ENCODE results near the gene FAM98B. TPM values are rescaled to one million over a fixed set of nuclear protein-coding genes. Genes with fewer than 3 reads are reported as not detected.

Gene FAM98B
- polyA plus RNA-seq, 1 donor (not counting 4 experiments of a cell fraction or from before 2014, with no cell fraction given), result 22.2 TPM

DNA sequence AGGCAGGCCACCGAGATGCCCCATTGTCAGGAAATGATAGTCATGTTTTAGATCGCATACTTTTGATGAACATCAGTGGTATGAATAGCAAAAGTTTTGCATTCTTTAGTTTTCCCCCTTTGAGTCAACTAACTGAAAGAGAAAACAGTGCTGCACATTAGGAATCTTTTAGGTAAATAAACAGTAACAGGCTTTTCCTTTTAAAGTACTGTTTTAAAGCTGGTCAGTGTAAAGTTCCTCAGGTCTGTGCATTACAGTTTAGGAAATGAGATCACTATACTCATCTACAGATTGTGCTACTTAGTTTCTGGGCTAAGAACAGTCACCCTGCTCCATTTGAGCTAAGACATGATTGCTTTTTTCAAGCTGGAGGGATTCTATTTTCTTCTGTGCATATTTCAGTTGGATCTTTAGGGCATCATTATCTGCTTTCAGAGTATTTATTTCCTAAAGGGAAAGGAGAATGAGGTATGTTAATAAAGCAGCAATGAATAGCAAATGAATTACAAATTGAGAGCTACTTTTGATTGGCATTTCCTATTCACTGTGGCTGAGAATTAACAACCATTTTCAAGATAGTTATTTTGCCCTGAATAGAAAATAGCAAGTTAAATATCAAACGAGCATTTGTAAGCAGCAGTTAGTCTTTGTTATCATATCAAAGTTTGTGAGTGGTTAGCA is 36.5 kb downstream of the FAM98B start:
- Histone ChIP-seq H3K27ac (ENCODE audit: control insufficient read depth, insufficient read depth, low read length) (no peak overlapping the region), H2AFZ (ENCODE audit: control insufficient read depth, low read length) (no peak overlapping the region), H3K9me1 (ENCODE audit: control insufficient read depth, extremely low read depth, insufficient read depth, low read length) (no peaks in the 10 kb centered on the region), H3K4me2 (ENCODE audit: control insufficient read depth, extremely low read depth, insufficient read depth, low read depth, low read length) (no peak overlapping the region), H4K20me1 (ENCODE audit: control insufficient read depth, extremely low read depth, insufficient read depth, low read length) (no peaks in the 10 kb centered on the region), H3K79me2 (ENCODE audit: control insufficient read depth, insufficient read depth, low read length) (no peaks in the 10 kb centered on the region), H3K4me3 (ENCODE audit: control insufficient read depth in 2 of 3, extremely low read depth in 1 of 3, insufficient read depth in 2 of 3, low read depth in 1 of 3, low read length in 3 of 3) (no peak overlapping the region), H3K9me3 (ENCODE audit: control insufficient read depth, low read depth, low read length) (no peaks in the 10 kb centered on the region), H3K9ac (ENCODE audit: control insufficient read depth, extremely low read depth, insufficient read depth, low read length) (no peak overlapping the region), H3K4me1 (ENCODE audit: control insufficient read depth, extremely low read depth, insufficient read depth, low read length) (no peaks in the 10 kb centered on the region), H3K27me3 (ENCODE audit: control insufficient read depth, extremely low read depth, insufficient read depth, low read length) (no peaks in the 10 kb centered on the region), H3K36me3 (ENCODE audit: control insufficient read depth in 2 of 2, extremely low read depth in 1 of 2, insufficient read depth in 2 of 2, low read length in 2 of 2) (no peaks in the 10 kb centered on the region)
- no peak for FAIRE-seq
- no peak for DNase-seq (ENCODE audit: low read depth, low spot score)
- TF ChIP-seq, protein P1, sequence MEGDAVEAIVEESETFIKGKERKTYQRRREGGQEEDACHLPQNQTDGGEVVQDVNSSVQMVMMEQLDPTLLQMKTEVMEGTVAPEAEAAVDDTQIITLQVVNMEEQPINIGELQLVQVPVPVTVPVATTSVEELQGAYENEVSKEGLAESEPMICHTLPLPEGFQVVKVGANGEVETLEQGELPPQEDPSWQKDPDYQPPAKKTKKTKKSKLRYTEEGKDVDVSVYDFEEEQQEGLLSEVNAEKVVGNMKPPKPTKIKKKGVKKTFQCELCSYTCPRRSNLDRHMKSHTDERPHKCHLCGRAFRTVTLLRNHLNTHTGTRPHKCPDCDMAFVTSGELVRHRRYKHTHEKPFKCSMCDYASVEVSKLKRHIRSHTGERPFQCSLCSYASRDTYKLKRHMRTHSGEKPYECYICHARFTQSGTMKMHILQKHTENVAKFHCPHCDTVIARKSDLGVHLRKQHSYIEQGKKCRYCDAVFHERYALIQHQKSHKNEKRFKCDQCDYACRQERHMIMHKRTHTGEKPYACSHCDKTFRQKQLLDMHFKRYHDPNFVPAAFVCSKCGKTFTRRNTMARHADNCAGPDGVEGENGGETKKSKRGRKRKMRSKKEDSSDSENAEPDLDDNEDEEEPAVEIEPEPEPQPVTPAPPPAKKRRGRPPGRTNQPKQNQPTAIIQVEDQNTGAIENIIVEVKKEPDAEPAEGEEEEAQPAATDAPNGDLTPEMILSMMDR (optimal IDR thresholded peaks at IDR 0.05 in 1 of 3, IDR thresholded peaks at IDR 0.05 in 1 of 3, conservative IDR thresholded peaks at IDR 0.05 in 1 of 3; ENCODE audit: extremely low read depth in 1 of 3, insufficient read depth in 2 of 3, low read length in 3 of 3), result no peak
- no peak for TF ChIP-seq EZH2 (IDR thresholded peaks at IDR 0.05; ENCODE audit: low read length)
- dilution Hi-C loops (cut with MboI; ENCODE audit: extremely low pct_ligation_motif_present, low sequenced_read_pairs), result no loop called here

DNA sequence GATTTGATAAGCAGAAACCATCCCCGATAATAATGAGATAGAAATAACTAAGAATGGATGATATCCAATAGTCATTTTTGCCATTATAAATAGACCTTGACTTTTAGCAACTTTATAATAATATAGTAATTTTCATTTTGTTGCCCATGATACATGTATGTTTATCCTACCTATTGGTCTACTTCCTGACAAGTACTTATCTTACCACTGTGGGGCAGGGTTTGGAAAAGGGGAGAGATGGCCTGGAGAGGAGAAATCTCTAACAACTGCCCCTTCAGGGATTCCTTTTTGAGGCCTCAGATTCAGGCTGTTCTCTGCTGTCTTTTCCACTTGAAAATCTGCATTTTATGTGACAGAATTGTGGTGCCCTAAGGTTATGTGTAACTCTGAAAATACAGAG is 42.2 kb downstream of the FAM98B start:
- Histone ChIP-seq H3K27ac (ENCODE audit: control insufficient read depth, insufficient read depth, low read length) (no peak overlapping the region), H3K36me3 (ENCODE audit: control insufficient read depth in 2 of 2, extremely low read depth in 1 of 2, insufficient read depth in 2 of 2, low read length in 2 of 2) (peaks cover 0 to 2% of the 10 kb centered on the region in 2 experiments), H3K9me1 (ENCODE audit: control insufficient read depth, extremely low read depth, insufficient read depth, low read length) (no peaks in the 10 kb centered on the region), H3K9ac (ENCODE audit: control insufficient read depth, extremely low read depth, insufficient read depth, low read length) (no peak overlapping the region), H4K20me1 (ENCODE audit: control insufficient read depth, extremely low read depth, insufficient read depth, low read length) (no peaks in the 10 kb centered on the region), H3K79me2 (ENCODE audit: control insufficient read depth, insufficient read depth, low read length) (no peaks in the 10 kb centered on the region), H3K27me3 (ENCODE audit: control insufficient read depth, extremely low read depth, insufficient read depth, low read length) (no peaks in the 10 kb centered on the region), H3K4me3 (ENCODE audit: control insufficient read depth in 2 of 3, extremely low read depth in 1 of 3, insufficient read depth in 2 of 3, low read depth in 1 of 3, low read length in 3 of 3) (no peak overlapping the region), H3K4me2 (ENCODE audit: control insufficient read depth, extremely low read depth, insufficient read depth, low read depth, low read length) (no peak overlapping the region), H3K4me1 (ENCODE audit: control insufficient read depth, extremely low read depth, insufficient read depth, low read length) (no peaks in the 10 kb centered on the region), H2AFZ (ENCODE audit: control insufficient read depth, low read length) (no peak overlapping the region), H3K9me3 (ENCODE audit: control insufficient read depth, low read depth, low read length) (no peaks in the 10 kb centered on the region)
- DNase-seq (ENCODE audit: low read depth, low spot score) (no peak), FAIRE-seq (no peak)
- dilution Hi-C loops (cut with MboI; ENCODE audit: extremely low pct_ligation_motif_present, low sequenced_read_pairs), result no loop called here
- TF ChIP-seq EZH2 (IDR thresholded peaks at IDR 0.05; ENCODE audit: low read length), result no peak
- TF ChIP-seq, protein P1 (optimal IDR thresholded peaks at IDR 0.05 in 1 of 3, IDR thresholded peaks at IDR 0.05 in 1 of 3, conservative IDR thresholded peaks at IDR 0.05 in 1 of 3; ENCODE audit: extremely low read depth in 1 of 3, insufficient read depth in 2 of 3, low read length in 3 of 3), result no peak
